ENCODE measurements around the gene INPP5A.

- TF ChIP-seq CTCF (IDR thresholded peaks at IDR 0.05) = no peak
- TF ChIP-seq EP300 (IDR thresholded peaks at IDR 0.05) = no peak
- no peak for TF ChIP-seq POLR2AphosphoS5 (IDR thresholded peaks at IDR 0.05)
Observed at GRCh38 chr10:132690401-132690800, 152.8 kb downstream of the INPP5A start.

All from sigmoid colon (tissue), 4 donors.